GM19395 (cell line): ENCODE data around the gene TNFRSF4.

Experiments
- ATAC-seq: cut with Tn5 transposase; IDR thresholded peaks from one replicate; pipeline ENCODE4 v1.9.1; 2021; ENCODE audit warnings: mild to moderate bottlenecking, moderate library complexity; ENCODE audit not compliant: unreplicated experiment

The TNFRSF4 gene

GRCh38 chr1:1234180-1234808 lies 20.3 kb upstream of the TNFRSF4 start:
- ATAC-seq, result no peak

- ATAC-seq, result no peak
Observed at GRCh38 chr1:1233567-1233892, 19.6 kb upstream of the TNFRSF4 start.

GRCh38 chr1:1232796-1233566 lies 19.0 kb upstream of the TNFRSF4 start:
- no peak for ATAC-seq

- ATAC-seq, result peak; percentile 3
Observed at GRCh38 chr1:1232208-1232795, 18.3 kb upstream of the TNFRSF4 start, which contains the start of gene B3GALT6. Gene B3GALT6, plus strand, starts transcription at chr1:1232237. Its CDS starts 42 bp downstream, at chr1:1232279.

- peak; percentile 84 for ATAC-seq
Observed at GRCh38 chr1:1231400-1232207, 17.7 kb upstream of the TNFRSF4 start, which contains the start of gene SDF4. Gene SDF4, minus strand, starts transcription at chr1:1232001. Its CDS starts 3,229 bp downstream, at chr1:1228772.

GRCh38 chr1:1230656-1231399 lies 16.9 kb upstream of the TNFRSF4 start:
- no peak for ATAC-seq

- ATAC-seq, result no peak
Observed at GRCh38 chr1:1229770-1230169, 15.8 kb upstream of the TNFRSF4 start.

GRCh38 chr1:1228596-1229321 lies 14.8 kb upstream of the TNFRSF4 start:
- no peak for ATAC-seq

- ATAC-seq, result no peak
Observed at GRCh38 chr1:1228187-1228586, 14.2 kb upstream of the TNFRSF4 start.

- ATAC-seq, result no peak
Observed at GRCh38 chr1:1227386-1227785, 13.4 kb upstream of the TNFRSF4 start.

- ATAC-seq, result no peak
Observed at GRCh38 chr1:1226566-1227362, 12.8 kb upstream of the TNFRSF4 start.

- no peak for ATAC-seq
Observed at GRCh38 chr1:1225913-1226312, 12.0 kb upstream of the TNFRSF4 start.

GRCh38 chr1:1225238-1225845 lies 11.4 kb upstream of the TNFRSF4 start:
- no peak for ATAC-seq

- ATAC-seq, result no peak
Observed at GRCh38 chr1:1223891-1224290, 9.9 kb upstream of the TNFRSF4 start.

- ATAC-seq, result no peak
Observed at GRCh38 chr1:1223321-1223720, 9.4 kb upstream of the TNFRSF4 start.

- no peak for ATAC-seq
Observed at GRCh38 chr1:1222575-1223225, 8.7 kb upstream of the TNFRSF4 start.

- no peak for ATAC-seq
Observed at GRCh38 chr1:1221887-1222574, 8.1 kb upstream of the TNFRSF4 start.

- no peak for ATAC-seq
Observed at GRCh38 chr1:1220197-1220596, 6.2 kb upstream of the TNFRSF4 start.
